Activated CD4-positive, CD25-positive, alpha-beta regulatory T cell treated with anti-CD3 and anti-CD28 coated beads, Interleukin-2, amount 50 U/mL, for 16 hours (primary cell): ENCODE data around the gene ACE2.
"Not testable (repeated sequence)": the region's sequence is repeated elsewhere in the genome, so short reads cannot be mapped to it uniquely, and the experiment has no call there.

ENCODE experiments used
- DNase-seq: peaks from one replicate; pipeline ENCODE4 v3.0.0-alpha.2; 2020; ENCODE audit warnings: low read depth, low spot score

The ACE2 gene

GRCh38 chrX:15600745-15601144 is at the start of gene ACE2:
ACE2 (minus strand) TSS chrX:15600960; CDS start chrX:15600911, 49 bp downstream.
- no peak for DNase-seq

- DNase-seq: not testable (repeated sequence)
Observed at GRCh38 chrX:15647510-15647909, 46.8 kb upstream of the ACE2 start.

- DNase-seq: no peak
Observed at GRCh38 chrX:15646543-15646942, 45.8 kb upstream of the ACE2 start.

DNA sequence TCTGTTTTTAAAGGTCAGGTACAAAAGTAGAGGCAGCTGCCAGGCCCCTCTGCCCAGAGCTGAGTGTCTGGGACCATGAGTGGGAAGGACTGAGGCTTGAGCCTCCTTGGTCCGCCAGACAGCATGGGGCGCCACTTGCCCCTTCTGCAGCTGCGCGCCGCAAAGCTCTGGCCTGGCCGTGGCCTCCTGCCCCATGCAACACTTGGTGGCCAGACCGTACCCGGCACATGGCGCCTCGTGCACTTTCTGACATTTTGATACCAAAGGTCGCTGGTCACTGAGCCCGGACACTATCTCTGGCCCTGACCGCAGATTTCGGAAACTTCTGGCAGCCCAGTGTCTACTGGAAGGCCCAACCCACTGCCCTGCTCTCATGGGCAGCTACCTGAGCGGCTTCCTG is 45.3 kb upstream of the ACE2 start:
- no peak for DNase-seq

DNA sequence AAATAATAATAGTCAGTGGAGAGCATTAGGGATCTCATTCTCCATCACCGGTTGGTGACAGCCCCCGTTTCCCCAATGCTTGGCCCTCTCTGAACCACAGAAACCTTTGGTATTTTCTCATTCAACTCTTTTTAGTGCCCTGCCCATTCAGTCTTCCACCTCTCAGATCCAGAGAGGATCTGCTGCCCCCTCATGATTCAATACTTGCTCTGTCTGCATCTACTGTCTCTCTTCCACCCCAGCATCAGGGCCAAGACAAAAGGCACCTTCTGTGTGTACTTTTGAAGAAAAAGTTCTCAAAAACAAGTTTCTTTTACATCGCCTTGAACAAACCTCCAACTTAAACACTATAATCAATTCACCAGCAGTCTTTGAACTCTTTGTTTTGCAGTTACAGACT is 44.5 kb upstream of the ACE2 start:
- DNase-seq: no peak

DNA sequence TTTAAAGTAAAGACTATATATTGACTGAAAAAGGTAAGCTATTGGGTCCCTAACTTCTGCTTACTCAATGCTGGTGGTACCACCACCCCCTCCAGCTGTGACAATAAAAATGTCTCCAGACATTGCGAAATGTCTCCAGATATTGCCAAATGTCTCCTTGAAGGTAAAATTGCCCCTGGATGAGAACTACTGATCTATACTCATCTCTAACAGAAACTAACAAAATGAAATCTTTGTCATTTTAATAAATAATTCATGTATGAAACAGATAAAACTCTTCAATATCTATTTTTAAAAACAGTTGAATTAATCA is 43.8 kb upstream of the ACE2 start:
- DNase-seq: no peak

GRCh38 chrX:15643786-15644559 is 43.2 kb upstream of the ACE2 start:
- no peak for DNase-seq

DNA sequence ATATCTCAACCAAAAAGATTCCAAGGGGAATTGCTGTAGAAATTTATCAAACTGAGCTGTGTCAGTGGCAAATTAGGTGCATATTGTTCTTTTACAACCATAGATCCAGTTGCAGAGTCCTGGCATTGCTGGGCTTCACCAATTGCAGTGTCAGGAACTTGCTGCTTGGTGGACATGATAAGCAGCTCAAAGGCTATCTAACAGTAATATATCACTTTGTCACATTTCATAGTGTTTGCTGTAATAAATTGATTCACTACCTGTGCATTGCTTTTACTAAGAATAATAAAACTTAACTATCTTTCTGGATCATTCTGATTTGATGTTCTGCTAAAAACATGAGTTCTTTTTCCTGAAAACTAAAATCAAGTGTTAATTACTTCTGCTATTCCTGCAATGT is 30.9 kb upstream of the ACE2 start:
- no peak for DNase-seq

- DNase-seq: no peak
Observed at GRCh38 chrX:15623054-15623453, 22.3 kb upstream of the ACE2 start.

DNA sequence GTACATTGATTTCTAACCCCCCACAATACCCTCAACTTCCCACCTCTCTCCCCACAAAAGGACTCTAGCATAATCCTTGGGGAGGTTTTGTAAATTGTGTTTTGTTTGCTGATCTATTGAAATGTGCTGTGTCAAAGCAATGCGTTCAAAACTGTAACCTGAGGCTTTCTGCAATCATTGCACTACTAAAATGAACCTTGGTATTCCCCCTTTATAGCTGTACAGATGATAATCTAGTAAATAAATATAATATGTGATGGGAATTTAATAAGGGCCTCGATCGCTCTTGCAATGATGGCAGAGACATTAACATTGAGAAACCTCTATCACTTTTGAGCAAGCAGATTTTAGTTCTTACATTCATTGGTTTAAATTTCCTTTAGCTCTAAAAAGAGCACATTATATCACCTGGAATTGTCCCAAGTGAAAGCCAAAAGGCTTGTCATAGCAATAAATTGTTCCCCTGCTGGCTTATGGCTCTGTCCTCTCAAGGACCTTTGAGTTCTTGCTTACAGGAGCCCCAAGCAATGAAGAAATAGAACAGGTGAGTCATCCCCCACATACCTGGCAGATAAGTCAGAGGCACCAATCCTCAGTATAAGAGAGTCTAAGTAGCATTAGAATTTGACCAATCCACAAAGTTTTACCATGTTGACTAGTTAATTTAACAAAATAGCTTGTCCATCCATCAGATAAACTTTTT is 18.4 kb upstream of the ACE2 start:
- no peak for DNase-seq

- no peak for DNase-seq
Observed at GRCh38 chrX:15617111-15617510, 16.4 kb upstream of the ACE2 start.

DNA sequence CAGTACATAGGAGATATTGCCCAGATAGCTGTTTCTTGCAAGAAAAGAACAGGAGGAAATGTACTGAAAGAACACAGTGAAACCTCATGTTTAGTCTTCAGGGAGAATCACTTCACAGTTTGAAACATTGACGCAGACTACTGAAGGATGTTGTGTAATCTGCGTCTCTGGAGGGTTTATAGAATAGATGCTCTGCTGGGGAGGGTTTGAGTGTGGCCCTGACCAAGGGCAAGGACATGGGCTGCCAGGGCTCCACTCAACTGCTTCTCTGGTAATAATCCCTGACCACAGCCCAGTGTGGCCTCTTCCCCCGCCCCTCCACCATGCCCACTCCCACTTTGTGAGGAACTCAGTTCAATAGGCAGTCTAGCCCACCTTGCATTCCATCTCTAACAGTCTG is 15.8 kb upstream of the ACE2 start:
- DNase-seq: no peak

DNA sequence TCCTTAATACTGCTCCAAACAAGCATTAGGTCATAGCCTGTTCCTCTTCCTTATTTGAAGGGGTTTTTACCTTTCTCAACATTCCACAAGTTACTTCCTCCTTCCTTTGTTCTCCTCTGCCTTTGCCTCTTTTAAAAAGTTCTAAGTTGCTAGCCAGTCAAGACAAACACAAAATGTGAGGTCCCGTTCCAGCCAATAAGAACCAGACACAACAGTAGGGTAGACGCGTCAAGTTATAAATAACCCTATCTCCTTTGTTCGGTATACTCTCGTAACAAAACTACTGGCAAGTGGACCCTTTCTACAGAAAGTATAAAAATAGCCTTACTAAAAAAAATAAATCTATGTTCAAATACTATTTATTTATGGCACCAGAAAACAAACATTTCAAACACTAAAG is 6.3 kb upstream of the ACE2 start:
- DNase-seq: no peak

DNA sequence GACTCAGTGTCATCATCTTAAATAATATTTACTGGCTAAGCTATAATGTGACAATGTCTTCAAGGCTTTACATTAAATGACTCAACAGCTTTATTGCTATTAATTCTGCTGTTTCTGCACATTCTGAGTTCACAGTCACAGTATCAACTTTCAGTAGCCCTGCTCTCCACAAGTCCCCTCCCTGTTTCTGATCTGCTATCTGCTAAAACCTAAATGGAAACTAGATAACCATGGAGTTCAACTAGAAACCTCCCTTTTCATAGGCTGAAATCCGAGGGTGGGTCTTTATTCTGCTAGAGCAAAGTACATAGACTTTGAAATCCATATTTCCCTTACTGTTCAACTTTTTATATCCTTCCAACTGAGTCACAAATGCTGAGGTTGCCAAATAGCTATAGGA is 5.4 kb upstream of the ACE2 start:
- no peak for DNase-seq

GRCh38 chrX:15605226-15605625 is 4.5 kb upstream of the ACE2 start:
- no peak for DNase-seq

GRCh38 chrX:15602761-15603160 is 2.0 kb upstream of the ACE2 start:
- no peak for DNase-seq

- DNase-seq: no peak
Observed at GRCh38 chrX:15601932-15602331, 1.2 kb upstream of the ACE2 start.

DNA sequence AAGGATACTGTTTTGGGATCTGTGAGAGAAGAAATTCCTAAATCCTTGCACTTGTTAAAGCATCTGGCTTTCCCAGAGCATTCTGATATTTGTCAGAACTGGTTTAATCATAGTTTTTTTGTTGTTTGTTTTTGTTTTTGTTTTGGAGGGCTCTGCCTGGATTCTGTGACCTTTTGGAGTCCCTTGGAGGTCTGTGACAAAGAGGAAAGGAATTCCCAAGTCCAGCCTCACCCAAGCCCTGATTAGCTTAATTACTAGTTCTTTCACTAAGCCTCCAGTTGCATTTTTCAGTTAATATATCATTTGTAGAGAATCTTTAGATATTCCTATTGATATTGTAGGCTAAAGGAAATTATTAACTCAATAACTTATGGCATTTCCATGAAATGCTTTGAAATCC is 711 bp downstream of the ACE2 start:
- no peak for DNase-seq

- DNase-seq: no peak
Observed at GRCh38 chrX:15599461-15599860, 1.3 kb downstream of the ACE2 start.

DNA sequence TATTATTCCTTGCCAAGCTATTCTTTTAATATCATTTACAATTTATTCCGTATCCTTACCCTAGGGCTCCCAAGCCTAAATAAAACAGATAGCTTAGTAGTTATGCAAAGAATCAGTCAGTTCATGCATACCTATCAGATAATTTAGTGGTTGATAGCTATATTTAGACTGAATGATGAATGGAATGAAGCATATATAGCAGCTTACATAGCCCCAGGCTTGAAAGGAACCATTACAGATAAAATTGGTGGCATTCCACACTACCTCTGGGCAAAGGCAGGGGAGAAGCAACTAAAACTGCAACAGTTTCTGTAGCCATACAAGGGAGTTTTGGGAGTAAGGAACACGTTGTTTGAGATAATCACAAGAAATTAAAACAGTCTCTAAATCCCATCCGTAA is 2.7 kb downstream of the ACE2 start:
- no peak for DNase-seq

DNA sequence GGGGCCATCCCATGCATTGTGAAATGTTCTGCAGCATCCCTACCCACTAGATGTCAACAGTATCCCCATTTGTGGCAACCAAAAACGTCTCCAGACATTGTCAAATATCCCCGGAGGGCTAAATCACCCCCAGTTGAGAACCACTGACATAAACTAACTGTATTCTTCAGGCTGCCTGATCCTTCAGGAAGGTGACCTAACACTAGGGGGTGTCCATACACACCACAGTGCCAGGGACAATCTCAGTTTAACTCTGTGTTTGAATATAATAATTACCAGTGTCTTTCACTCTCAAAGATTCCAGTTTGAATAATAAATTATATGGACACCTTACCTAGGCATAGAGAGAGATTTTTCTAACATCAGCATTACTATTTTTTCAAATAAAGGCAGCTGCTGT is 6.4 kb downstream of the ACE2 start:
- no peak for DNase-seq

DNA sequence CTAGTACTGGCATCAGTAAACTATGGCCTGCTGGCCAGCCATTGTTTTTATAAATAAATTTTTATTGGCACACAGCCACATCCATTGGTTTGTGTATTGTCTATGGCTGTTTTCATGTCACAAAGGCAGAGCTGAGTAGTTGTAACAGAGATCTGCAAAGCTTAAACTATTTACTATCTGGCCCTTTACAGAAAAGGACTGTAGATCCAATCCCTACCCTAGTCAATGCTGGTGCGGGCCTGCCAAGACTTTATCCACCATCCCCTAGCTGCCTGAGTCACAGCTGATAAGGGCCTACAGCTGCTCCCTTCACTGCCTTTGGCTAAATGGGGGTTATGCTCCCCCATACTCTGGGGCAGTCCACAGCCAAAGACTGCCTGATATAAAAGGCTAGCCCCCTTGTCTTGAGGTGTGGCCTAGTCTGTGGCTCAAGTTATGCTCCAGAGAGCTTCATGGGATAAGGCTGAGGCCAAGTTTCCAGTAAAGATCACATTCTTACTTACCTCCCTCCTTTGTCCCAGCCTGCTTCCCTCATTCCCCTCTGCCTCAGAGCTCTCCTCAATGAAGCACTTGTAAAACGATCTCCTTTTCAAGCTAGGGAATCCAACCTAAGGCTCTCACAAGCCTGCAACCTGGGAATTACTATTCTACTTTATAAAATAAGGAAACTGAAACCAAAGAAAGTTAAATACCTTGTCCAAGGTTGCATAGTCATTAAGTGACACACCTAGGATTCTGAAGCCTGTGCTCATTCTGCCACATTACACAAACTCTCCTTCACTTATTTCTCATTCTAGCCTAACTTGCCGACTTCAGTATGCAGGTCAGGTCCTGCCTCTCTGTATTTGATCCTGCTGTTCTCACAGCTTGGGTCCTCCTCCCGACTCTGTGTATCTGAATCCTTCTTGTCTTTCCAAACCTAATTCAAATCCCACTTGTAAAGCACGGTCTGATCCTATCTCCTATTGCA is 20.7 kb downstream of the ACE2 start:
- DNase-seq: no peak
